Fibroblast of lung (primary cell): ENCODE data around the gene RNASE7.
A peak's percentile ranks its signal among the peaks of the same experiment; 100 is the strongest.

Experiments used
- CTCF ChIP-seq, 2 donors: IDR thresholded peaks in 1 of 2; conservative IDR thresholded peaks in 1 of 2; 1 replicate in 1 of 2; 2 replicates in 1 of 2; pipeline ENCODE4 v1.5.1; 2011 to 2012; ENCODE audit warnings: low read length in 2 of 2, control low read depth in 1 of 2, inconsistent platforms in 1 of 2, low read depth in 1 of 2, mild to moderate bottlenecking in 1 of 2
- EZH2 ChIP-seq: IDR thresholded peaks from 2 replicates; pipeline ENCODE4 v1.5.1; 2012; ENCODE audit warnings: low read length, control low read depth, mild to moderate bottlenecking; ENCODE audit errors: missing control alignments

GRCh38 chr14:21057803-21058675, 15.9 kb downstream of the RNASE7 start, which contains the start of gene RNASE8:
- TF ChIP-seq CTCF (conservative IDR thresholded peaks at IDR 0.05 in 1 of 2, IDR thresholded peaks at IDR 0.05 in 1 of 2; ENCODE audit: low read depth in 1 of 2, low read length in 2 of 2), result peak in 1 of 2 donors; percentile 2
- no peak for TF ChIP-seq EZH2
